Measurements from ENCODE around the gene APBB3.

APBB3 gene, protein sequence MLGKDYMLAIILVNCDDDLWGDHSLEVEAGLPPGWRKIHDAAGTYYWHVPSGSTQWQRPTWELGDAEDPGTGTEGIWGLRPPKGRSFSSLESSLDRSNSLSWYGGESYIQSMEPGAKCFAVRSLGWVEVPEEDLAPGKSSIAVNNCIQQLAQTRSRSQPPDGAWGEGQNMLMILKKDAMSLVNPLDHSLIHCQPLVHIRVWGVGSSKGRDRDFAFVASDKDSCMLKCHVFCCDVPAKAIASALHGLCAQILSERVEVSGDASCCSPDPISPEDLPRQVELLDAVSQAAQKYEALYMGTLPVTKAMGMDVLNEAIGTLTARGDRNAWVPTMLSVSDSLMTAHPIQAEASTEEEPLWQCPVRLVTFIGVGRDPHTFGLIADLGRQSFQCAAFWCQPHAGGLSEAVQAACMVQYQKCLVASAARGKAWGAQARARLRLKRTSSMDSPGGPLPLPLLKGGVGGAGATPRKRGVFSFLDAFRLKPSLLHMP

DNA sequence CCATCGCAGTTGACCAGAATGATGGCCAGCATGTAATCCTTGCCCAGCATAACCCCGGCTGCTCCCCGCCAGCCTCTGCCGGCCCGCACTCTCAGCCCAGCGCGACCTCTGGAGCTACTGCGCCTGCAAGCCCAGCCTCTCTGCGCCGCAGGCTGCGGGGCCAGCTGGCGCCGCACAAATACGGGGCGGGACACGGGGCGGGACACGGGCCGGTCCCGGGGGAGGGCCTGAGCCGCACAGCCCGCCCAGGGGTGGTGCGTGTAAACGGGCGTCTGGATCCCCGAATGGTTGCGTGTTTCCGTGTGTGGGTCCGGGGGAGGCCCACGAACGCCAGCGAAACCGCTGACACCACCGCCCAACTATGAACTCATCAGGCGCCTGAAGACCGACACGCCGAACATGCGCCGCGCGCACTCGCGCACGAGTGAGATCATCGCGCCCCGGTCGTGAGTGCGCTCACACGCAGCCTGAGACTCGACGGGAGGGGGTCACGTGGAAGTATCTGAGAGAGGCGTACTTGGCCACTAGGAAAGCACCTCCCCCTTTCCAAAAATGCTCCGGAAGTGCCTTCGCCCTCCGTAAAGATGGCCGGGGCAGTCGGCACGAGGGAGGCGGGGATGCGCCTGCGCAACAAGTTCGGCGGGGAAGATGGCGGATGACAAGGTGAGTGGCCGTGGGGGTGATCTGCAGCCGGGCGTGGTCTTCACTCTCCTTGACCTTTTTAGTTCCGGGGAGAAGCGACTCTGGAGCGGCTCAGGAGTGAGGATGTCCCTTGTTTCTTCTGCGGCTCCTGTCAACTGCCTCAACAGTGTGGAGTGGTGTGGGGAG, at the start of gene APBB3, which contains the start of gene SLC35A4:
Gene APBB3, minus strand, starts transcription at position 403 of the 828 bp plus-strand sequence. Its CDS starts 353 bp downstream, at position 50.
Gene SLC35A4, plus strand, starts transcription at position 633 of the 828 bp plus-strand sequence. CDS start 2,342 bp downstream, outside the sequence.
- ChIA-PET POLR2A (interaction anchor here (0.7 to 3.3 kb wide), 2 partner anchors 16 to 146 kb away, joined by 3 to 18 read pairs; partner anchors contain the start of gene EIF4EBP3), CTCF (interaction anchor here (1.0 to 5.9 kb wide), 4 partner anchors 12 to 71 kb away, joined by 3 to 25 read pairs (median 4); no protein-coding TSS in a partner anchor)
- TF ChIP-seq, protein P1, sequence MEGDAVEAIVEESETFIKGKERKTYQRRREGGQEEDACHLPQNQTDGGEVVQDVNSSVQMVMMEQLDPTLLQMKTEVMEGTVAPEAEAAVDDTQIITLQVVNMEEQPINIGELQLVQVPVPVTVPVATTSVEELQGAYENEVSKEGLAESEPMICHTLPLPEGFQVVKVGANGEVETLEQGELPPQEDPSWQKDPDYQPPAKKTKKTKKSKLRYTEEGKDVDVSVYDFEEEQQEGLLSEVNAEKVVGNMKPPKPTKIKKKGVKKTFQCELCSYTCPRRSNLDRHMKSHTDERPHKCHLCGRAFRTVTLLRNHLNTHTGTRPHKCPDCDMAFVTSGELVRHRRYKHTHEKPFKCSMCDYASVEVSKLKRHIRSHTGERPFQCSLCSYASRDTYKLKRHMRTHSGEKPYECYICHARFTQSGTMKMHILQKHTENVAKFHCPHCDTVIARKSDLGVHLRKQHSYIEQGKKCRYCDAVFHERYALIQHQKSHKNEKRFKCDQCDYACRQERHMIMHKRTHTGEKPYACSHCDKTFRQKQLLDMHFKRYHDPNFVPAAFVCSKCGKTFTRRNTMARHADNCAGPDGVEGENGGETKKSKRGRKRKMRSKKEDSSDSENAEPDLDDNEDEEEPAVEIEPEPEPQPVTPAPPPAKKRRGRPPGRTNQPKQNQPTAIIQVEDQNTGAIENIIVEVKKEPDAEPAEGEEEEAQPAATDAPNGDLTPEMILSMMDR (IDR thresholded peaks at IDR 0.05; ENCODE audit: control extremely low read depth, extremely low read depth, low read depth, missing control alignments) = no peak
- DNase-seq (ENCODE audit: extremely low spot score) = peak; percentile 96

DNA sequence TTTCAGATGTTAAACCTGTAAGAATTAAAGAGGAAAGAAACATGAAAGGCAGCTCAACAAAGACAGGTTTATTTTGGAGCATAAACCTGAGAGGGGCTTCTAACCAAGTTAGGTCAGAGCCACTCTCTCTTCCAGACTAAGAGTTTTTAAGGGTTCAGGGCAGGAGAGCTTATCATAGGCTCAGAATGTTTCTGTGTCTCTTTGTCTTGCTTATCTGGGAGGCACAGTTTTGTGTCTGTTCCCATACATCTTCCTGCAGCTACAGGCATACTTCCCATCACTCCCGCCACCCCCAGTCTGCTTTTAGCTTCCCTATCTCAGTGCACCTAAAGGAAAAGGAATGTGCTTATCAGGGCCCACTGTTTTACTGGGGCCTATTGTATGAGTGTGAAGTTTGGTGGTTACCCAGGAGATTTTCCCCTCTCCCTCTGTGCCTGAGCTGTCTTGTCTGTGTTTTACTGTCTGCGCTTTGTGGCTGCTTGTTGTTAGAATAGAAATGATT, 46.7 kb upstream of the APBB3 start:
- CTCF ChIA-PET = interaction anchor here (0.8 to 1.3 kb wide), 3 partner anchors 9 to 76 kb away, joined by 3 to 4 read pairs (median 3); no protein-coding TSS in a partner anchor
- no peak for DNase-seq (ENCODE audit: extremely low spot score)
- TF ChIP-seq, protein P1 (IDR thresholded peaks at IDR 0.05; ENCODE audit: control extremely low read depth, extremely low read depth, low read depth, missing control alignments) = no peak
- POLR2A ChIA-PET = no interaction called here

DNA sequence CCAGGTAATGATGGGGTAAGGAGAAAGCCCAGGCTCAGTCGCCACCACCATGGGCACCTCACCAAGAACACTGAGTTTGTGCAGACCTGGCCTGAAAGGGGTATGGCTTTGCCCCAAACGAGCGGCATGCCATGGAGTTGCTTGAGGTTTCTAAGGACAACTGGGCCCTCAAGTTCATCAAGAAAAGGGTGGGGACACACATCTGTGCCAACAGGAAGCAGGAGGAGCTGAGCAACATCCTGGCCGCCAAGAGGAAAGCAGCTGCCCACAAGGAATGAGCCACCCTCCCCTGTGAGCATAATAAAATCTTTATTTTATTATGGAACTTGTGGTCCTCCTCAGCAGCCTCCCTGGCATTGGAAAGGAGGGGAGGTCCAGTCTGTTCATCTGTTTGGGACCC, 44.7 kb upstream of the APBB3 start:
- ChIA-PET CTCF (interaction anchor here (1.9 kb wide), 1 partner anchor 13 kb away, joined by 5 read pairs; no protein-coding TSS in a partner anchor), POLR2A (no interaction called here)
- DNase-seq (ENCODE audit: extremely low spot score) = no peak
- TF ChIP-seq, protein P1 (IDR thresholded peaks at IDR 0.05; ENCODE audit: control extremely low read depth, extremely low read depth, low read depth, missing control alignments) = no peak

DNA sequence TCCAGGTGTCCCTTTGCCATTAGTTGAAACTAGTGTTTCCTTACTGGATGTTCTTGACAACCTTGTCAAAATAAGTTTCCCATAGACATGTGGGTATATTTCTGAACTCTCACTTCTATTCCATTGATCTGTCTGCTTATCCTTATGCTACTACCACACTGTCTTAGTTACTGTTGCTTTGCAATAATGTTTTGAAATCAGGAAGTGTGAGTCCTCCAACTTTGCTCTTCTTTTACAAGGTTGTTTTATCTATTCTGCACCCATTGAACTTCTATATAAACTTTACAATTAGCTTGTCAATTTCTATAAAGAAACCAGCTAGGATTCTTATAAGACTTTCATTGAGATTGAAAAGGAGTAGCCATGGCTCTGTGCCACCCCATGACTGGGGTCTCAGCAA, 44.3 kb upstream of the APBB3 start:
- POLR2A ChIA-PET = no interaction called here
- DNase-seq (ENCODE audit: extremely low spot score) = no peak
- CTCF ChIA-PET = interaction anchor here (1.9 kb wide), 1 partner anchor 12 kb away, joined by 5 read pairs; no protein-coding TSS in a partner anchor
- TF ChIP-seq, protein P1 (IDR thresholded peaks at IDR 0.05; ENCODE audit: control extremely low read depth, extremely low read depth, low read depth, missing control alignments) = no peak

DNA sequence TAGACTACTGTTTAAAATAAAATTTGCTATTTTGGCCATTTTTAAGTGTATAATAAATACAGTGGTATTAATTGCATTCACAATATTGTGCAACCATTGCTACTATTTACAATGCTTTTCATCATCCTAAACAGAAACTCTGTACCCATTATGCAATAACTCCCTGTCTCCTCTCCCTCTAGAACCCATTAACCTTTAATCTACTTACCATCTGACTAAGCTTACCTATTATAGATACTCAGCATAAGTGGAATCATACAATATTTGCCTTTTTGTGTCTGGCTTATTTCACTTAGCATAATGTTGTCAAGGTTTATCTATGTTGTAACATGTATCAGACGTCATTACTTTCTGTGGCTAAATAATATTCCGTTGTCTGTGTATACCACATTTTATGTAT, 42.6 kb upstream of the APBB3 start:
- DNase-seq (ENCODE audit: extremely low spot score) = no peak
- TF ChIP-seq, protein P1 (IDR thresholded peaks at IDR 0.05; ENCODE audit: control extremely low read depth, extremely low read depth, low read depth, missing control alignments) = no peak
- CTCF ChIA-PET = no interaction called here
- POLR2A ChIA-PET = no interaction called here

DNA sequence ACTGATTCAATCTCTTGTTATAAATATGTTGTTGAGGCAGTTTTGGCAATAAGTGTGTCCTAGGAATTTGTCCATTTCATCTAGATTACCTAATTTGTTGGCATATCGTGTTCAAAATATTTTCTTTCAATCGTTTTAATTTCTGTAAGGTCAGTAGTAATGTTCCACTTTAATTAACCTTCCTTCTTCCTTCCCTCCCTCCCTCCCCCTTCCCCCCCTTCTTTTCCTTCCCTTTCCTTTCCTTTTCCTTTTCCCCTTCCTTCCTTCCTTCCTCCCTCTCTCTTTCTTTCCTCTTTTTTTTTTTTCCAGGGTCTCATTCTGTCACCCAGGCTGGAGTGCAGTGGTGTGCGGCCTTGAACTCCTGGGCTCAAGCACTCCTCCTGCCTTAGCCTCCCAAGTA, 41.5 kb upstream of the APBB3 start:
- TF ChIP-seq, protein P1 (IDR thresholded peaks at IDR 0.05; ENCODE audit: control extremely low read depth, extremely low read depth, low read depth, missing control alignments) = no peak
- ChIA-PET POLR2A (no interaction called here), CTCF (no interaction called here)
- no peak for DNase-seq (ENCODE audit: extremely low spot score)

All from GM10248 (cell line).